Keratinocyte (primary cell): ENCODE results near the gene ACP7. TPM values are rescaled to one million over a fixed set of nuclear protein-coding genes. Genes with fewer than 3 reads are reported as not detected.

Experiments
- DNase-seq: peaks from one replicate; pipeline ENCODE4 v3.0.0-alpha.2; 2011; ENCODE audit warnings: low read depth, missing footprints, low spot score
- FAIRE-seq: peaks from 2 replicates; lab custom pipeline; 2011; peaks lifted over from hg19 to GRCh38; lab: Jason Lieb, UNC
- H2AFZ ChIP-seq: 2 replicates; pipeline ENCODE4 v1.6.0; 2012; ENCODE audit warnings: low read length, control low read depth, inconsistent platforms; ENCODE audit not compliant: control insufficient read depth
- H3K27ac ChIP-seq: 2 replicates; pipeline ENCODE4 v1.5.1; 2011; ENCODE audit warnings: low read length; ENCODE audit not compliant: control insufficient read depth, insufficient read depth
- H3K27me3 ChIP-seq: 3 replicates; pipeline ENCODE4 v1.6.0; 2011; ENCODE audit warnings: low read length; ENCODE audit not compliant: control insufficient read depth, insufficient read depth; ENCODE audit errors: extremely low read depth
- H3K36me3 ChIP-seq, 2 experiments: 2 replicates in 1 of 2; 3 replicates in 1 of 2; pipeline ENCODE4 v1.5.1; 2011; ENCODE audit warnings: low read length in 2 of 2, mild to moderate bottlenecking in 1 of 2; ENCODE audit not compliant: control insufficient read depth in 2 of 2, insufficient read depth in 2 of 2; ENCODE audit errors: extremely low read depth in 1 of 2
- H3K4me1 ChIP-seq: 3 replicates; pipeline ENCODE4 v1.5.1; 2011; ENCODE audit warnings: low read length; ENCODE audit not compliant: control insufficient read depth, insufficient read depth; ENCODE audit errors: extremely low read depth
- H3K4me2 ChIP-seq: 3 replicates; pipeline ENCODE4 v1.6.0; 2011; ENCODE audit warnings: low read depth, low read length; ENCODE audit not compliant: control insufficient read depth, insufficient read depth; ENCODE audit errors: extremely low read depth
- H3K4me3 ChIP-seq, 3 experiments: fragments of 200-600 bp in 1 of 3; sonication (generic) in 1 of 3; 2 replicates in 2 of 3; 3 replicates in 1 of 3; pipeline ENCODE4 v1.5.1; 2011 to 2016; ENCODE audit warnings: low read length in 3 of 3, mild to moderate bottlenecking in 3 of 3, control low read depth in 2 of 3, inconsistent platforms in 1 of 3, low read depth in 1 of 3, mixed read lengths in 1 of 3, mixed run types in 1 of 3, moderate library complexity in 1 of 3; ENCODE audit not compliant: control insufficient read depth in 2 of 3, insufficient read depth in 2 of 3; ENCODE audit errors: extremely low read depth in 1 of 3
- H3K79me2 ChIP-seq: 2 replicates; pipeline ENCODE4 v1.6.0; 2012; ENCODE audit warnings: low read length; ENCODE audit not compliant: control insufficient read depth, insufficient read depth
- H3K9ac ChIP-seq: 3 replicates; pipeline ENCODE4 v1.6.0; 2011; ENCODE audit warnings: low read length; ENCODE audit not compliant: control insufficient read depth, insufficient read depth; ENCODE audit errors: extremely low read depth
- H3K9me1 ChIP-seq: 3 replicates; pipeline ENCODE4 v1.6.0; 2011; ENCODE audit warnings: low read length; ENCODE audit not compliant: control insufficient read depth, insufficient read depth; ENCODE audit errors: extremely low read depth
- H3K9me3 ChIP-seq: 2 replicates; pipeline ENCODE4 v1.5.1; 2012; ENCODE audit warnings: low read depth, low read length; ENCODE audit not compliant: control insufficient read depth
- H4K20me1 ChIP-seq: 3 replicates; pipeline ENCODE4 v1.6.0; 2011; ENCODE audit warnings: low read length; ENCODE audit not compliant: control insufficient read depth, insufficient read depth; ENCODE audit errors: extremely low read depth
- CTCF ChIP-seq, 3 experiments: IDR thresholded peaks in 1 of 3; conservative IDR thresholded peaks in 1 of 3; optimal IDR thresholded peaks in 1 of 3; 2 replicates in 2 of 3; 3 replicates in 1 of 3; pipeline versions ENCODE3 to v1.5.1; 2011; ENCODE audit warnings: low read length in 3 of 3, mild to moderate bottlenecking in 3 of 3, moderate library complexity in 2 of 3, control low read depth in 1 of 3, inconsistent platforms in 1 of 3; ENCODE audit not compliant: insufficient read depth in 2 of 3; ENCODE audit errors: extremely low read depth in 1 of 3
- EZH2 ChIP-seq: IDR thresholded peaks from one replicate; pipeline ENCODE4 v1.6.1; 2012; ENCODE audit warnings: inconsistent platforms, mild to moderate bottlenecking, low read length, moderate library complexity
- dilution Hi-C: fragments of 300-500 bp; cut with MboI; formaldehyde crosslinking; loops from one replicate; pipeline ENCODE4 v1.7.0; 2020; ENCODE audit warnings: low sequenced_read_pairs; ENCODE audit not compliant: extremely low pct_ligation_motif_present
- polyA plus RNA-seq, 5 experiments: library from polyadenylated mRNA; depleted of rRNA in 3 of 5; stranded (reverse) in 3 of 5; stranded (forward) in 1 of 5; unstranded in 1 of 5; fragments of >200 nt; gene quantifications; 1 replicate in 1 of 5; 2 replicates in 3 of 5; 3 replicates in 1 of 5; pipeline versions ENCODE4 v1.2.1 to v1.2.3, GENCODE V29; 2011 to 2012; ENCODE audit warnings: missing spikeins in 2 of 5, low read depth in 1 of 5, low replicate concordance in 1 of 5

Gene ACP7
- polyA plus RNA-seq, 1 donor (not counting 4 experiments of a cell fraction or from before 2014, with no cell fraction given) = 0.09 TPM

- dilution Hi-C loops = no loop called here
- no peak for DNase-seq
- Histone ChIP-seq H2AFZ (no peak overlapping the region), H3K27ac (no peak overlapping the region), H4K20me1 (no peaks in the 10 kb centered on the region), H3K27me3 (peaks cover 7% of the 10 kb centered on the region), H3K9me1 (no peaks in the 10 kb centered on the region), H3K4me1 (peaks cover 3% of the 10 kb centered on the region), H3K79me2 (no peaks in the 10 kb centered on the region), H3K36me3 (no peaks in the 10 kb centered on the region), H3K9me3 (no peaks in the 10 kb centered on the region), H3K4me3 (no peak overlapping the region), H3K9ac (no peak overlapping the region), H3K4me2 (no peak overlapping the region)
- TF ChIP-seq CTCF (optimal IDR thresholded peaks at IDR 0.05 in 1 of 3, IDR thresholded peaks at IDR 0.05 in 1 of 3, conservative IDR thresholded peaks at IDR 0.05 in 1 of 3; ENCODE audit: extremely low read depth in 1 of 3, insufficient read depth in 2 of 3, low read length in 3 of 3) (no peak), EZH2 (no peak)
- no peak for FAIRE-seq
Measured at GRCh38 chr19:39097299-39097698, 13.1 kb downstream of the ACP7 start.

- dilution Hi-C loops = no loop called here
Measured at GRCh38 chr19:39097721-39098120, 13.6 kb downstream of the ACP7 start.

More at GRCh38 chr19:39097721-39098120, 13.6 kb downstream of the ACP7 start:
- H3K36me3 ChIP-seq = no peaks in the 10 kb centered on the region
- no peak overlapping the region for H3K4me3 ChIP-seq
- TF ChIP-seq EZH2 (no peak), CTCF (optimal IDR thresholded peaks at IDR 0.05 in 1 of 3, IDR thresholded peaks at IDR 0.05 in 1 of 3, conservative IDR thresholded peaks at IDR 0.05 in 1 of 3; ENCODE audit: extremely low read depth in 1 of 3, insufficient read depth in 2 of 3, low read length in 3 of 3) (no peak)
- peaks cover 3% of the 10 kb centered on the region for H3K4me1 ChIP-seq
- FAIRE-seq (no peak), DNase-seq (no peak)
- H3K9me1 ChIP-seq = no peaks in the 10 kb centered on the region
- H3K79me2 ChIP-seq = no peaks in the 10 kb centered on the region
- peaks cover 7% of the 10 kb centered on the region for H3K27me3 ChIP-seq
- no peaks in the 10 kb centered on the region for H4K20me1 ChIP-seq
- H3K9me3 ChIP-seq = no peaks in the 10 kb centered on the region
- no peak overlapping the region for H3K4me2 ChIP-seq
- no peak overlapping the region for H3K27ac ChIP-seq
- H3K9ac ChIP-seq = no peak overlapping the region
- H2AFZ ChIP-seq = no peak overlapping the region
